ENCODE data around the gene AMH. TPM values are rescaled to one million over a fixed set of nuclear protein-coding genes. Genes with fewer than 3 reads are reported as not detected.

The AMH gene
- total RNA-seq, 2 donors from 2014 or later: 0.92 to 0.95 TPM

DNA sequence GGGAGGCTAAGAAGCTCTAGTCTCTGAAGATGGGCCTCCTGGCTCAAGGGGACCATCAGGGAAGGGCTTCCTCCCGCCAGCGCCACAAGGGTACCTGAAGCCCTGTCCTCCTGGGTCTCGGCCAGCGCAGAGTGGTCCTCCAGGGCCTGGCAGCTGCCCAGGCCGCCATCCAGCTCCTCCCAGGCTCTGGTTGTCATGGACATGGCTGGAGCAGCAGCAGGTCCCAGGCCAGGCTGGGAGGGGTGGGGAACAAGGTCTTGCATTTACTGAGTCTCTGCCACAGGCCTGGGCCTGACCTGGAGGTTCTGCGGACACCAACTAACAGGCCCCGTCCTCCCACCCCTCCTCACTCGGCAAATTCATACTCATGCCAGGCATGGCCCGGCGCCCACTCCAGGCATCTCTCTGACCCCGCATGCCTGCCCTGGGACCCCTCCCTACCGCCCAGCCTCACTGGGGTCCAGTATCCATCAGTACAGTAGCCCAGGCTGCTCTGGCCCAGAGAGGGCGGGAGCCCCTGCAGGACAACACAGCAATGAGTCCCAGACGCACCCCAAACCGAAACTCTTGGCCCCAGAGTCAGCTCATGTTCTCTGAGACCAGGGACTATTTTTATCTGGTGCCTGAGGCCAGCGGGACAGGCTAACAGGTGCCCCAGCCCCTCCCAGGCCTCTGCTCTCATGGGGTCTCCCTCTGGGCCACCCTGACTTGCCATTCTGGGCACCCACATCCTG lies 6.2 kb downstream of the AMH start:
- ATAC-seq (ENCODE audit: insufficient number of reproducible peaks, low FRiP score, low read depth) (no peak), DNase-seq (ENCODE audit: low spot score) (no peak)
- Histone ChIP-seq H3K9me3 (no peaks in the 10 kb centered on the region), H3K4me1 (ENCODE audit: control insufficient read depth in 1 of 2, low read depth in 2 of 2) (peaks cover 20 to 34% of the 10 kb centered on the region in 2 donors), H3K27ac (no peak overlapping the region), H3K27me3 (replicated peaks; ENCODE audit: insufficient read depth) (peaks cover 11% of the 10 kb centered on the region), H3K4me3 (no peak overlapping the region), H3K36me3 (no peaks in the 10 kb centered on the region)
- TF ChIP-seq, protein P1, sequence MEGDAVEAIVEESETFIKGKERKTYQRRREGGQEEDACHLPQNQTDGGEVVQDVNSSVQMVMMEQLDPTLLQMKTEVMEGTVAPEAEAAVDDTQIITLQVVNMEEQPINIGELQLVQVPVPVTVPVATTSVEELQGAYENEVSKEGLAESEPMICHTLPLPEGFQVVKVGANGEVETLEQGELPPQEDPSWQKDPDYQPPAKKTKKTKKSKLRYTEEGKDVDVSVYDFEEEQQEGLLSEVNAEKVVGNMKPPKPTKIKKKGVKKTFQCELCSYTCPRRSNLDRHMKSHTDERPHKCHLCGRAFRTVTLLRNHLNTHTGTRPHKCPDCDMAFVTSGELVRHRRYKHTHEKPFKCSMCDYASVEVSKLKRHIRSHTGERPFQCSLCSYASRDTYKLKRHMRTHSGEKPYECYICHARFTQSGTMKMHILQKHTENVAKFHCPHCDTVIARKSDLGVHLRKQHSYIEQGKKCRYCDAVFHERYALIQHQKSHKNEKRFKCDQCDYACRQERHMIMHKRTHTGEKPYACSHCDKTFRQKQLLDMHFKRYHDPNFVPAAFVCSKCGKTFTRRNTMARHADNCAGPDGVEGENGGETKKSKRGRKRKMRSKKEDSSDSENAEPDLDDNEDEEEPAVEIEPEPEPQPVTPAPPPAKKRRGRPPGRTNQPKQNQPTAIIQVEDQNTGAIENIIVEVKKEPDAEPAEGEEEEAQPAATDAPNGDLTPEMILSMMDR (IDR thresholded peaks at IDR 0.05): no peak

GRCh38 chr19:2255982-2256685 lies 7.0 kb downstream of the AMH start, which contains the start of gene JSRP1:
JSRP1 (minus strand) TSS chr19:2256417; CDS start chr19:2255314, 1,103 bp downstream.
- TF ChIP-seq, protein P1 (IDR thresholded peaks at IDR 0.05): no peak
- no peak for DNase-seq (ENCODE audit: low spot score)

DNA sequence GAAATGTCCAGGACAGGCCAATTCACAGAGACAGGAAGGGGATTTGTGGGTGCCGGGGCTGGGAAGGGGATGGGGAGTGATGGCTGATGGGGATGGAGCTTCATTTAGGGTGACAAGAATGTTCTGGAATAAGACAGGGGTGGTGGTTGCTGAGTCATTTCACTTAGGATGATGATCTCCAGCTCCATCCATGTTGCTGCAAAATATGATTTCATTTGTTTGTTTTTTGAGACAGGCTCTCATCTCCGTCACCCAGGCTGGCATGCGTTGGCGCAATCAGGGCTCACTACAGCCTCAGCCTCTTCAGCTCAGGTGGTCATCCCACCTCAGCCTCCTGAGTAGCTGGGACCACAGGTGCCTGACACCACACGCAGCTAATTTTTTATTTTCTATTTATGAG lies 10.2 kb downstream of the AMH start:
- no peaks in the 10 kb centered on the region for H3K27me3 ChIP-seq (replicated peaks; ENCODE audit: insufficient read depth)
- H3K36me3 ChIP-seq: no peaks in the 10 kb centered on the region
- no peak overlapping the region for H3K27ac ChIP-seq
- no peak overlapping the region for H3K4me3 ChIP-seq
- TF ChIP-seq, protein P1 (IDR thresholded peaks at IDR 0.05): no peak
- H3K4me1 ChIP-seq (ENCODE audit: control insufficient read depth in 1 of 2, low read depth in 2 of 2): no peaks in the 10 kb centered on the region
- ATAC-seq (ENCODE audit: insufficient number of reproducible peaks, low FRiP score, low read depth) (no peak), DNase-seq (ENCODE audit: low spot score) (no peak)
- H3K9me3 ChIP-seq: no peaks in the 10 kb centered on the region

More at GRCh38 chr19:2255982-2256685, 7.0 kb downstream of the AMH start, which contains the start of gene JSRP1:
- no peak within 1 kb of the TSS for H3K4me3 ChIP-seq
- peaks cover 8% of the 10 kb centered on the region for H3K27me3 ChIP-seq (replicated peaks; ENCODE audit: insufficient read depth)
- no peaks in the 10 kb centered on the region for H3K36me3 ChIP-seq
- ATAC-seq (ENCODE audit: insufficient number of reproducible peaks, low FRiP score, low read depth): no peak
- no peaks in the 10 kb centered on the region for H3K9me3 ChIP-seq
- H3K27ac ChIP-seq: no peak within 1 kb of the TSS
- H3K4me1 ChIP-seq (ENCODE audit: control insufficient read depth in 1 of 2, low read depth in 2 of 2): peaks cover 15 to 26% of the 10 kb centered on the region in 2 donors

GRCh38 chr19:2260341-2260805 lies 11.2 kb downstream of the AMH start:
- H3K27ac ChIP-seq: no peak overlapping the region
- H3K4me1 ChIP-seq (ENCODE audit: control insufficient read depth in 1 of 2, low read depth in 2 of 2): no peaks in the 10 kb centered on the region
- ATAC-seq (ENCODE audit: insufficient number of reproducible peaks, low FRiP score, low read depth) (no peak), DNase-seq (ENCODE audit: low spot score) (no peak)
- H3K4me3 ChIP-seq: no peak overlapping the region
- TF ChIP-seq, protein P1 (IDR thresholded peaks at IDR 0.05): no peak
- no peaks in the 10 kb centered on the region for H3K36me3 ChIP-seq
- H3K9me3 ChIP-seq: no peaks in the 10 kb centered on the region
- H3K27me3 ChIP-seq (replicated peaks; ENCODE audit: insufficient read depth): no peaks in the 10 kb centered on the region

DNA sequence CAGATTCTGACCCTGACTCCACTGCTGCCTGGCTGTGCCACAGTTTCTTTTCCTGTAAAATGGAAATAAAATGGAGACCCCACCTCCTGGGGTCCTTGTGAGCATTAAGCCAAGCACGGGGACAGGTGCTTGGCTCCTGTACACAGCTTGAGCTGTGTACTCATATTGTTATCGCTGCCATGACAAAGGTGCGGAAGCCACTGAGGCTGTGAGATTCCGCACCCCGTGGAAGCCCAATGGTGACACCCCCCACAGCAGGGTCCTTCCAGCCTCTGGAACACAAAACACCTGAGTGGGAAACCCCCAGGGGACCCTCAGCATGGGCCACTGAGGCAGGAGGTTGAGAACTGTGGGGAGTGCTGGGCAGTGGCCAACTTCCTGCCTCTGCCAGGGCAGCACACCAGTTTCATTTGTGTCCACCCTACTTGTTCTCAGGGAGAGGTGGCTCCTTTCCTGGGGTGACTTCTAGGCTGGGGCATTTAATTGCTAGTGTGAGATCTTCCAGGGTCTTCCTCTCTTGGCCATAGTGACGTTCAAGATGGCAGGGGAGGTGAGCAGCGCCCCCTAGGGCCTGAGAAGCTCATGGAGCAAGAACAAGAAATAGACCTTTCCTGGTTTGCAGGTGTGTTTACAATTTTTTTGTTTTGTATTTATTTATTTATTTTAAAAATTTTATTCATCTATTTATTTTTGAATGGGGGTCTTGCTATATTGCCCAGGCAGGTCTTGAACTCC lies 12.5 kb downstream of the AMH start:
- Histone ChIP-seq H3K27ac (no peak overlapping the region), H3K4me1 (ENCODE audit: control insufficient read depth in 1 of 2, low read depth in 2 of 2) (peaks cover 3 to 7% of the 10 kb centered on the region in 2 donors), H3K36me3 (no peaks in the 10 kb centered on the region), H3K9me3 (no peaks in the 10 kb centered on the region), H3K4me3 (no peak overlapping the region), H3K27me3 (replicated peaks; ENCODE audit: insufficient read depth) (no peaks in the 10 kb centered on the region)
- no peak for DNase-seq (ENCODE audit: low spot score)
- no peak for ATAC-seq (ENCODE audit: insufficient number of reproducible peaks, low FRiP score, low read depth)
- TF ChIP-seq, protein P1 (IDR thresholded peaks at IDR 0.05): peak; percentile 30
